Thyroid gland (tissue), 4 donors: ENCODE data around the gene EEFSEC. TPM values are rescaled to one million over a fixed set of nuclear protein-coding genes. Genes with fewer than 3 reads are reported as not detected.

Source experiments
- DNase-seq, 2 donors: peaks; one replicate each; pipeline ENCODE4 v3.0.0-alpha.2; 2019
- H3K27ac ChIP-seq, 3 donors: fragments of 200-600 bp; sonication (generic); 1 replicate in 2 of 3; 2 replicates in 1 of 3; pipeline ENCODE4 v1.5.1; 2016 to 2019; ENCODE audit warnings: mild to moderate bottlenecking in 1 of 3, moderate library complexity in 1 of 3
- H3K27me3 ChIP-seq: fragments of 200-600 bp; sonication (generic); one replicate; pipeline ENCODE4 v1.5.1; 2019
- H3K36me3 ChIP-seq, 2 donors: fragments of 200-600 bp; sonication (generic); one replicate each; pipeline ENCODE4 v1.5.1; 2016 to 2019
- H3K4me1 ChIP-seq, 2 donors: fragments of 200-600 bp; sonication (generic); one replicate each; pipeline ENCODE4 v1.5.1; 2017 to 2019
- H3K4me3 ChIP-seq, 3 donors: fragments of 200-600 bp; sonication (generic); replicated peaks in 1 of 3; 1 replicate in 2 of 3; 2 replicates in 1 of 3; pipeline ENCODE4 v1.5.1; 2016; ENCODE audit warnings: mild to moderate bottlenecking in 1 of 3
- H3K9me3 ChIP-seq: fragments of 200-600 bp; sonication (generic); one replicate; pipeline ENCODE4 v1.5.1; 2017
- POLR2A ChIP-seq, 2 donors: fragments of 450-650 bp; IDR thresholded peaks; one replicate each; pipeline ENCODE4 v1.6.1; 2017; ENCODE audit warnings: antibody characterized with exemption in 2 of 2, mild to moderate bottlenecking in 2 of 2, moderate library complexity in 1 of 2
- WGBS, 2 donors: methylation state at CpG; one replicate each; pipeline ENCODE4 v1.1.5; 2017; 5-methylcytosine and 5-hydroxymethylcytosine counted together
- intact Hi-C: fragments of 100-400 bp; cut with DNase I; formaldehyde crosslinking; loops from one replicate; pipeline ENCODE4 v1.15.1; 2023
- total RNA-seq, 4 donors: library from RNA; depleted of rRNA; stranded (reverse); fragments of >200 nt; gene quantifications; one replicate each; pipeline ENCODE4 v1.2.3, GENCODE V29; 2016
- TF ChIP-seq, protein P1 (sequence below), 6 experiments: fragments of 200-600 bp in 3 of 6; fragments of 450-650 bp in 3 of 6; sonication (generic) in 3 of 6; IDR thresholded peaks; one replicate each; pipeline ENCODE4 v1.5.1; 2016 to 2019; ENCODE audit warnings: antibody characterized with exemption in 6 of 6, mild to moderate bottlenecking in 2 of 6, inconsistent platforms in 1 of 6, moderate library complexity in 1 of 6

The EEFSEC gene
- total RNA-seq, 4 donors from 2014 or later = 13.3 to 26.6 (median 21.7) TPM

DNA sequence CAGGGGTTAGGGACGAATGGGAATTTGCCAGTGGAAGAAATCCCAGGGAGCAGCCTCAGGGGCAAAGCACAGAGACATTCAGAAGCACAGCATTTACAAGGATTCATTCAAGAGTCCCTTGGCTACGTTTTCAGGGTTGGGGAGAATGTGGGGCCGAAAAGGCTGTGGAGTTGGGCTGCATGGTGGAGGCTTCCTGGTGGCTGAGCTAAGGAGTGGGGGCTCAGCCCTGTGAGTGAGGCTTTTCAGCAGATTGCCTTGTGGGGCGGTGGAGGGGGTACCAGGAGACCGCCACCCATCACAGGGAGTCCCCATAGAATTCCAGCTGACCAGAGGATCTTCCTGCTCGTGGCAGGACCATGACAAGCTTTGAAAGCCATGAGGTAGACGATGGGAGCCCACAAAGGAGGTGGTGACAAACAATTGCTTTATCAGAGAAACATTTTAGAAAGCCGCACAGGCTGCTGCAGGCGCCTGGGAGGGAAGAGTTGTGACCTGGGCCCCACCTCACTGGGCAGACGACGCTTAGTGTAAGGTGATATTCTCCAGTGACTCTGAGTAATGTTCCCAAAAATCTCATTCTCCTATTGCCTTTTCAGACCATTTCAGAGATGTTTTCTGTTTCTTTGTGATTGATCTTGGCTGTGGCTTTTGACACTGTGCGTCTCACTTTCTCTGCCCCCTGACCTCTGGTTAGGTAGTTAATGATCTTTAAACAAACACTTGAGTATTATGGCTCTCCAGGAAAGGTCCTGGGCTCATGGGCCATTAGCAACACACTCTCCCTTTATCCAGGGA is 185.5 kb downstream of the EEFSEC start:
- Histone ChIP-seq H3K4me3 (no peak overlapping the region), H3K27ac (no peak overlapping the region), H3K9me3 (no peaks in the 10 kb centered on the region), H3K4me1 (no peaks in the 10 kb centered on the region), H3K27me3 (no peaks in the 10 kb centered on the region), H3K36me3 (peaks cover 0 to 6% of the 10 kb centered on the region in 2 donors)
- DNase-seq = no peak
- intact Hi-C loops = no loop called here
- no peak for TF ChIP-seq POLR2A (IDR thresholded peaks at IDR 0.05)
- TF ChIP-seq, protein P1, sequence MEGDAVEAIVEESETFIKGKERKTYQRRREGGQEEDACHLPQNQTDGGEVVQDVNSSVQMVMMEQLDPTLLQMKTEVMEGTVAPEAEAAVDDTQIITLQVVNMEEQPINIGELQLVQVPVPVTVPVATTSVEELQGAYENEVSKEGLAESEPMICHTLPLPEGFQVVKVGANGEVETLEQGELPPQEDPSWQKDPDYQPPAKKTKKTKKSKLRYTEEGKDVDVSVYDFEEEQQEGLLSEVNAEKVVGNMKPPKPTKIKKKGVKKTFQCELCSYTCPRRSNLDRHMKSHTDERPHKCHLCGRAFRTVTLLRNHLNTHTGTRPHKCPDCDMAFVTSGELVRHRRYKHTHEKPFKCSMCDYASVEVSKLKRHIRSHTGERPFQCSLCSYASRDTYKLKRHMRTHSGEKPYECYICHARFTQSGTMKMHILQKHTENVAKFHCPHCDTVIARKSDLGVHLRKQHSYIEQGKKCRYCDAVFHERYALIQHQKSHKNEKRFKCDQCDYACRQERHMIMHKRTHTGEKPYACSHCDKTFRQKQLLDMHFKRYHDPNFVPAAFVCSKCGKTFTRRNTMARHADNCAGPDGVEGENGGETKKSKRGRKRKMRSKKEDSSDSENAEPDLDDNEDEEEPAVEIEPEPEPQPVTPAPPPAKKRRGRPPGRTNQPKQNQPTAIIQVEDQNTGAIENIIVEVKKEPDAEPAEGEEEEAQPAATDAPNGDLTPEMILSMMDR (IDR thresholded peaks at IDR 0.05) = no peak
- 92% methylated on average over 11 to 12 of the region's 12 CpGs for WGBS, 2 donors

DNA sequence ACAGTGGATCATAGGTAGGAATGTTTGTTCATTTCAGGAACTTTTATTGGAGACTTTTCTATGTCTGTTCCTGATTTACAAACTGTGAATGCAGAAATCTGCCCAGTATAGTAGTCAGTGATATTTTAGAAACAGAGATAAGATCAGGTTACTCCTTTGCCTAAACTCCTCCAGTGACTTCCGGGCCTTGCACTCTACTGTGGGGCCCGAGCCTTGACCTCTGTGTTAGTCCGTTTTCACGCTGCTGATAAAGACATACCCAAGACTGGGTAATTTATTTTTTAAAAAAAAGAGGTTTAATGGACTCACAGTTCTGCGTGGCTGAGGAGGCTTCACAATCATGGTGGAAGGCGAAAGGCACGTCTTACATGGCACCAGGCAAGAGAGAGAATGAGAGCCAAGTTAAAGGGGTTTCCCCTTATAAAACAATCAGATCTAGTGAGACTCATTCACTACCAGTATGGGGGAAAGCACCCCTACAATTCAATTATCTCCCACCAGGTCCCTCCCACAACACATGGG is 186.3 kb downstream of the EEFSEC start:
- WGBS, 2 donors = 94% methylated on average over 7 of the region's 7 CpGs
- Histone ChIP-seq H3K9me3 (no peaks in the 10 kb centered on the region), H3K27ac (no peak overlapping the region), H3K36me3 (peaks cover 0 to 6% of the 10 kb centered on the region in 2 donors), H3K4me3 (no peak overlapping the region), H3K4me1 (no peaks in the 10 kb centered on the region), H3K27me3 (no peaks in the 10 kb centered on the region)
- intact Hi-C loops = no loop called here
- DNase-seq = no peak
- no peak for TF ChIP-seq POLR2A (IDR thresholded peaks at IDR 0.05)

GRCh38 chr3:128340198-128340903 is 187.1 kb downstream of the EEFSEC start:
- no peak for DNase-seq
- TF ChIP-seq, protein P1 (IDR thresholded peaks at IDR 0.05) = no peak
- TF ChIP-seq POLR2A (IDR thresholded peaks at IDR 0.05) = no peak
- H3K9me3 ChIP-seq = no peaks in the 10 kb centered on the region
- intact Hi-C loops = no loop called here
- H3K27ac ChIP-seq = no peak overlapping the region
- H3K4me1 ChIP-seq = no peaks in the 10 kb centered on the region
- WGBS, 2 donors = 74 to 100% methylated on average over 2 of the region's 2 CpGs
- peaks cover 0 to 6% of the 10 kb centered on the region in 2 donors for H3K36me3 ChIP-seq
- no peaks in the 10 kb centered on the region for H3K27me3 ChIP-seq
- H3K4me3 ChIP-seq = no peak overlapping the region

- TF ChIP-seq POLR2A (IDR thresholded peaks at IDR 0.05) = no peak
- TF ChIP-seq, protein P1 (IDR thresholded peaks at IDR 0.05) = no peak
- intact Hi-C loops = no loop called here
- no peaks in the 10 kb centered on the region for H3K27me3 ChIP-seq
- H3K4me3 ChIP-seq = no peak overlapping the region
- H3K27ac ChIP-seq = no peak overlapping the region
- DNase-seq = no peak
- peaks cover 0 to 6% of the 10 kb centered on the region in 2 donors for H3K36me3 ChIP-seq
- no peaks in the 10 kb centered on the region for H3K9me3 ChIP-seq
- no peaks in the 10 kb centered on the region for H3K4me1 ChIP-seq
- WGBS, 2 donors = 92 to 97% methylated on average over 7 to 10 of the region's 13 CpGs
Observed at GRCh38 chr3:128340904-128341555, 187.7 kb downstream of the EEFSEC start.

GRCh38 chr3:128341659-128342395 is 188.5 kb downstream of the EEFSEC start:
- intact Hi-C loops = no loop called here
- no peaks in the 10 kb centered on the region for H3K9me3 ChIP-seq
- no peak overlapping the region for H3K27ac ChIP-seq
- DNase-seq = no peak
- WGBS, 2 donors = 93 to 100% methylated on average over 3 to 10 of the region's 12 CpGs
- no peaks in the 10 kb centered on the region for H3K4me1 ChIP-seq
- H3K36me3 ChIP-seq = peaks cover 0 to 6% of the 10 kb centered on the region in 2 donors
- TF ChIP-seq, protein P1 (IDR thresholded peaks at IDR 0.05) = no peak
- TF ChIP-seq POLR2A (IDR thresholded peaks at IDR 0.05) = no peak
- no peaks in the 10 kb centered on the region for H3K27me3 ChIP-seq
- no peak overlapping the region for H3K4me3 ChIP-seq
